Measurements from ENCODE around the gene SLC9B2. TPM values are rescaled to one million over a fixed set of nuclear protein-coding genes. Genes with fewer than 3 reads are reported as not detected.

Gene SLC9B2
- total and polyA plus RNA-seq, 2 experiments from 2014 or later: 4.4 to 13.0 TPM

GRCh38 chr4:103067841-103068547, 8.6 kb downstream of the SLC9B2 start (continued):
- TF ChIP-seq REST (IDR thresholded peaks at IDR 0.05; ENCODE audit: unreplicated experiment): no peak

- ATAC-seq: no peak
- Histone ChIP-seq H3K27me3 (ENCODE audit: insufficient read depth) (no peaks in the 10 kb centered on the region), H3K4me3 (no peak overlapping the region), H3K4me1 (ENCODE audit: insufficient read depth) (no peaks in the 10 kb centered on the region), H3K9me2 (ENCODE audit: insufficient read depth) (no peaks in the 10 kb centered on the region), H2AFZ (no peak overlapping the region), H3K27ac (ENCODE audit: low read depth) (no peak overlapping the region), H4K20me1 (replicated peaks; ENCODE audit: insufficient read depth) (0 out of 2 replicates have a peak, but pooled peaks cover 4% of the 10 kb centered on the region), H3K36me3 (ENCODE audit: insufficient read depth) (no peaks in the 10 kb centered on the region), H3K4me2 (no peak overlapping the region), H3K79me2 (replicated peaks; ENCODE audit: insufficient read depth) (no peaks in the 10 kb centered on the region), H3F3A (replicated peaks; ENCODE audit: low read depth) (no peaks in the 10 kb centered on the region)
- no peak for DNase-seq (ENCODE audit: low spot score)
- H3K4me1 Mint-ChIP-seq: peaks cover 4% of the 10 kb centered on the region; the same call in 1 of the 3 replicates
- no peak overlapping the region for H3K4me3 Mint-ChIP-seq
- peaks cover 2% of the 10 kb centered on the region for H3K27me3 Mint-ChIP-seq (ENCODE audit: insufficient read depth, low read depth, poor library complexity)
- no peaks in the 10 kb centered on the region for H3K9me3 Mint-ChIP-seq
- H3K27ac Mint-ChIP-seq: no peak overlapping the region
- no peaks in the 10 kb centered on the region for H3K36me3 Mint-ChIP-seq (ENCODE audit: low read depth)
- no peak for TF ChIP-seq POLR2AphosphoS5 (IDR thresholded peaks at IDR 0.05; ENCODE audit: low read depth)
- no peak for TF ChIP-seq EZH2phosphoT487 (IDR thresholded peaks at IDR 0.05; ENCODE audit: unreplicated experiment)
- no peak for TF ChIP-seq CTCF (conservative IDR thresholded peaks at IDR 0.05; ENCODE audit: low read depth in 2 of 2)
- TF ChIP-seq EZH2 (IDR thresholded peaks at IDR 0.05; ENCODE audit: low read depth, unreplicated experiment): no peak
- TF ChIP-seq ETS1 (IDR thresholded peaks at IDR 0.05): no peak
- no peak for TF ChIP-seq ZNF331 (CRISPR knock-in tag; IDR thresholded peaks at IDR 0.05; ENCODE audit: low read depth)
- no peak for TF ChIP-seq JUNB (IDR thresholded peaks at IDR 0.05; ENCODE audit: unreplicated experiment)
- no peak for TF ChIP-seq STAT1 (IDR thresholded peaks at IDR 0.05; ENCODE audit: unreplicated experiment)
- TF ChIP-seq NANOG (IDR thresholded peaks at IDR 0.05; ENCODE audit: borderline replicate concordance): no peak
- no peak for TF ChIP-seq REST (IDR thresholded peaks at IDR 0.05; ENCODE audit: unreplicated experiment)
- TF ChIP-seq CREB1 (CRISPR knock-in tag; IDR thresholded peaks at IDR 0.05; ENCODE audit: low read depth): no peak
Observed at GRCh38 chr4:103060453-103061148, 16.0 kb downstream of the SLC9B2 start.
